Activated gamma-delta T cell treated with Interleukin-2 at 50 U/mL for 16 hours (primary cell): Measurements from ENCODE around the gene C3.
"Not testable (repeated sequence)": the region's sequence is repeated elsewhere in the genome, so short reads cannot be mapped to it uniquely, and the experiment has no call there.

Experiments
- DNase-seq: peaks from one replicate; pipeline ENCODE4 v3.0.0-alpha.2; 2020

Gene C3

DNA sequence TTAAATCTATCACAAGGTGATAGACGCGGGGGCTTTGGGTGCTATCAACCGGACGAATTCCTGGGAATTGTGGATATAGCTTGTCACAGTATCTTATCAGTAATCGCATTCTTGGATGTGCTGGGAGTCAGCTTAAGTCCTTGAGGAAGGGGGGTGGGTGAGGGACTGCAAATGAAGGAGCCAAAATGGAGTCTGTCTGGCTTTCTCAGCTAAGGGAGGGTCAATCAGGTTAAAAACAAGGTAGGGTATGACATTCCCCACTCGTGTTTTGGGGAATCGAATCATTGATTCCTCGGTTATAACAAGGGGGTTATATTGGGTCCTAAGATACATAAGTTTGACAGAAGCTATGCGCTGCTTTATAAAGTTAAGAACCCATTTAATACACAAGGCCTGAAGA is 64.1 kb downstream of the C3 start:
- DNase-seq: not testable (repeated sequence)

DNA sequence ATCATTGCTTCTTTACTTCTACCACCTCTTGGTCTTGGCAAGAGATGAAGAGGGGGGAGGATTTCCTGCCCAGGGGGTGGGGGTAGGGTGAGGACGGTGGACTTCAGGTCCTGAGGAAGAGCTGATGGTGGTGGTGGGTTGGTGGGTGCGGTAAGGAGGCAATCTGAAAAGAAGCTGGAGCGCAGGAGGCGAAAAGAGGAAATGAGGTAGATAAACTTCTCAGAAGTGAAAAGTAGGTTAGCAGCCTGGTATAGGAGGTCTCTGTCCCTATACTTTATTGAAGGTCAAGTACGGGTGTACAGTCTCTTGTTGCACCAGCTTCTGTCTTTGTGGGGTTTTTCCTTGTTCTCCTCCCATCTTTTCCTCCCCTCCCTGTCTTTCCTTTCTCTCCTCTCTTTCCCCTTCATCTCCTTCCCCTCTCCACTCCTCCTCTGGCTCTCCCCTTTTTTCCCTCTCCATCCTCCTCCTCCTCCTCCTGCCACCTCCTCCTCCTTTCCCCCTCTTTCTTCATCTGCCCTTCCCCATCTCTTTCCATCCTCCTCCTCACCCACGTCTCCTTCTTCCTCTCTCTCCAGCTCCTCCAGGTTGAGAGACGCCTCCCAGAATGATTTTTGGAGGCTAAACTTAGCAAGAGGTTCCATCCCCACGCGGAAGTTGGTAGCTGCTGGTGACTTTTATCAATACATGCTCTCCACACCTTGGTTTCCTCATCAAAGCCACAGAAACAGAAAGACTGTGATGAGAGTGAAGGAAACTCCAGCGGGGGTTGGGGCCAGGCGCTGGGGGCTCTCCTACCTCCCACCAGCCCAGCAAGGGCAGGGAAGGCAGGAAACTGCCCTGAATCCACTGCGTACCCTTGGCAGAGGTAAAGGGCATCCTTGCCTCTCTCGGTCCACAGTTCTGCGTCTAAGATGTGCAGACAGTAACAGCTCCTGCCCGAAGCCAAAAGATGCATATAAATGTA is 65.8 kb downstream of the C3 start:
- DNase-seq: peak; percentile 60

- DNase-seq: no peak
Measured at GRCh38 chr19:6652805-6653094, 67.7 kb downstream of the C3 start.

- DNase-seq: no peak
Measured at GRCh38 chr19:6651965-6652804, 68.3 kb downstream of the C3 start.

DNA sequence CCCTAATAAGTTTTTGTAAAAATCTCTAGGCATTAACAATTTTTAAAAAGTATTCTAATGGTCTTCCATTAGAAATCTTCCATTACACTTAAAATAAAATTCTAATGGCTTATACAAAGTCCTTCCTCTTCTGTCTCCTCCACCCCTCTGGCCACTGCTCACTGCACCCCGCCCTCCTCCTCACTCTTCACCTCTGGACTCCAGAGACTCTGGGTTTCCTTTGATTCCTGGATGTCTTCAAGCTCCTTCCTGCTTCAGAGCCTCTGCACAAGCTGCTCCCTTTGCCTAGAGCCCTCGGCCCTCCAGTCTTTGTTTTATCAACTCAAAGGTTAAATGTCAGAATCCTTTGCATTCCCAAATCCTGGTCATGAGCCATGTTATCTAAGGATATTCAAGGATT is 71.3 kb downstream of the C3 start:
- DNase-seq: no peak

DNA sequence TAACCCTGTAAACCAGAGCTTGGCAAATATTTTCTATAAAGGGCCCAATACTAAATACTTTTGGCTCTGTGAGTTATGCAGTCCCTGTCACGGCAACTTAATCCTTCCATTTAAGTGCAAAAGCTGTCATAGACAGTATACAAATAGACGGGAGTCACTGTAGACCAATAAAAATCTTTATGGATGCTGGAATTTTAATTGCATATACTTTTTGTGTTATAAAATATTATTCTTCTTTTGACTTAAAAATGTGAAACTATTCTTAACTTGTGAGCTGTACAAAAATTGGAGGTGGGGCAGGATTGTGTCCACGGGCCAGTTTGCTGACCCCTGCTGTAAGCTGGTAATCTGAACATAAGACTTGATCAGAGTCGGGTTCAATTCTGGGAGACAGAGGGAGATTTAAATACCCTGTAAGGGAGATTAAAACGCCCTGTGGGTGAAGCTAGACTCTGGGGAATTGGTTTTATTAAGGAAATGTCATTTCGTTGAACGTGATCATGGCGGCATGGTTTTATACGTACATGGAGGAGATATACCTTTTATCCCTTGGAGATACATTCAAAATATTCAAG is 72.2 kb downstream of the C3 start:
- no peak for DNase-seq

- DNase-seq: no peak
Measured at GRCh38 chr19:6644796-6645195, 75.7 kb downstream of the C3 start.

- not testable (repeated sequence) for DNase-seq
Measured at GRCh38 chr19:6640333-6640732, 80.1 kb downstream of the C3 start.

DNA sequence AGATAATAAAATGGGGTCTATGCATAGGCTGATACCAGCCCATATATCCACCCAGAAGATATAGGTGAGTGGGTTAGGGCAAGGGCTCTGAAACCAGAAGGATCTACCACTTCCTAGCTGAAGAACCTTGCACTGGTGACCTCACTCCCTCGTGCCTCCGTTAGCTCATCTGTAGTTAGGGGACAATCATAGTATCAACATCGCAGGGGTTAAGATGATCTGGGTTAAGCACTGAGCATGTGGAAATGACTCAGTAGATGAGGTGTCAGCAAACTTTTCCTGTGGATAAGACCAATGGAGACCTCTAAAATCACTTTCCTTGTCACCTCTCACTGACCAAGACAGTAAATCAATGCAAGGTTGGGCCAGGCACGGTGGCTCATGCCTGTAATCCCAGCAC is 81.0 kb downstream of the C3 start:
- DNase-seq: no peak

DNA sequence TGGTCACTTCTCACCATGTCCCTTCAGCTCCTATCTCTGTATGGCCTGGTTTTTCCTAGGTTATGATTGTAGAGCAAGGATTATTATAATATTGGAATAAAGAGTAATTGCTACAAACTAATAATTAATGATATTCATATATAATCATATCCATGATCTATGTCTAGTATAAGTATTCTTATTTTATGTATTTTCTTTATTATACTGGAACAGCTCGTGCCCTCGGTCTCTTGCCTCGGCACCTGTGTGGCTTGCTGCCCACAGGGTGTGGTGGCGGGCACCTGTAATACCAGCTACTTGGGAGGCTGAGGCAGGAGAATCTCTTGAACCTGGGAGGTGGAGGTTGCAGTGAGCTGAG is 87.0 kb downstream of the C3 start:
- DNase-seq: not testable (repeated sequence)

- DNase-seq: peak; percentile 30
Measured at GRCh38 chr19:6632747-6633455, 87.5 kb downstream of the C3 start.

DNA sequence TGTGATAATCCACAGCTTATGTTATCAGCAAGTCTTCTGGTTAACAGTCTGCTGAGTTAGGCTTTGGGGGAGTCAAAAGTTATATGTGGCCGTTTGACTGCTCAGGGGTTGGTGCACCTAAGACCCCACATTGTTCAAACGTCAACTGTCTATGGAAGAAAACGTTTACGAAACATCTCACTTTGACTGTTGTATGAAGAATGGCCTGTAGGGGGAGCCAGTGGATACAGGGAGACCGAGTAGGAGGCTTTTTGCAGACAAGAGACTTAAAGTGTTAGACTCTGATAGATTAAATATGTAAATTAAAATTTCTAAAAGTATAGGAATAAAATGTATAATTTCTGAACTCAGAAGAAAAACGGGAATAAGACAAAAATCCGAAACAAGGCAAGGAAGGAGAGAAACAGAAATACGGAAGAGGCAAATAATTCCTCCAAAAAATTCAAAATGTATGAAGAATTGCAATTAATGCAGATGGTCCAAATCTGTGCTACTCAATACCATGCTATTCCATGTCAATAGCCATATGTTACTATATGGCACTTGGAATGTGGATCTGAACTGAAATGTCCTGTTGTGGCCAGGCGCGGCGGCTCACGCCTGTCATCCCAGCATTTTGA is 88.3 kb downstream of the C3 start:
- peak; percentile 92 for DNase-seq
